ENCODE measurements around the gene ACTN4.

DNA sequence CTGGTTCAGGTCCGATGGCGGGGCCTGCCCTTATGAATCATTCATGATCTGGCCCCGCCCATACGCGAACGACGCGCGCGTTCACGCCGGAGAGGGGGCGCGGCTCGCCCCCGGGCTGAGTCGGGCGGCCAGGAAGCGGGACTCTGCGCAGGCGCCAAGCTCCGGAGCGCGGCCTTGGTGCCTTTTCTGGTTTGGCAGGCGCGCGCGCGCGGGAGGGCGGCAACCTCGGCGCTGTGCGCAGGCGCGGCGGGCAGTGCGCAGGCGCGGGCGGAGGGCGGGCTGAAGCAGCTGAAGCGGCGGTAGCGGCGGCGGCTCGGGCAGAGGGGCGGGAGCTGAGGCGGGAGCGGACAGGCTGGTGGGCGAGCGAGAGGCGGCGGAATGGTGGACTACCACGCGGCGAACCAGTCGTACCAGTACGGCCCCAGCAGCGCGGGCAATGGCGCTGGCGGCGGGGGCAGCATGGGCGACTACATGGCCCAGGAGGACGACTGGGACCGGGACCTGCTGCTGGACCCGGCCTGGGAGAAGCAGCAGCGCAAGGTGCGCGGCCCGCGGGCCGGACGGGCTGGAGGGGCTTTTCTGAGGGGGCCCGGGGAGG, at the start of gene ACTN4:
- TF ChIP-seq, protein P1, sequence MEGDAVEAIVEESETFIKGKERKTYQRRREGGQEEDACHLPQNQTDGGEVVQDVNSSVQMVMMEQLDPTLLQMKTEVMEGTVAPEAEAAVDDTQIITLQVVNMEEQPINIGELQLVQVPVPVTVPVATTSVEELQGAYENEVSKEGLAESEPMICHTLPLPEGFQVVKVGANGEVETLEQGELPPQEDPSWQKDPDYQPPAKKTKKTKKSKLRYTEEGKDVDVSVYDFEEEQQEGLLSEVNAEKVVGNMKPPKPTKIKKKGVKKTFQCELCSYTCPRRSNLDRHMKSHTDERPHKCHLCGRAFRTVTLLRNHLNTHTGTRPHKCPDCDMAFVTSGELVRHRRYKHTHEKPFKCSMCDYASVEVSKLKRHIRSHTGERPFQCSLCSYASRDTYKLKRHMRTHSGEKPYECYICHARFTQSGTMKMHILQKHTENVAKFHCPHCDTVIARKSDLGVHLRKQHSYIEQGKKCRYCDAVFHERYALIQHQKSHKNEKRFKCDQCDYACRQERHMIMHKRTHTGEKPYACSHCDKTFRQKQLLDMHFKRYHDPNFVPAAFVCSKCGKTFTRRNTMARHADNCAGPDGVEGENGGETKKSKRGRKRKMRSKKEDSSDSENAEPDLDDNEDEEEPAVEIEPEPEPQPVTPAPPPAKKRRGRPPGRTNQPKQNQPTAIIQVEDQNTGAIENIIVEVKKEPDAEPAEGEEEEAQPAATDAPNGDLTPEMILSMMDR (IDR thresholded peaks at IDR 0.05; ENCODE audit: low read depth, low read length) = no peak
- no peak for TF ChIP-seq EZH2phosphoT487 (IDR thresholded peaks at IDR 0.05; ENCODE audit: low read depth)

Data from OCI-LY3 (cell line).